Right lobe of liver (tissue), 4 donors: ENCODE measurements around the gene DDOST.

Experiments used
- CTCF ChIP-seq, 4 donors: fragments of 200-600 bp in 3 of 4; fragments of 450-650 bp in 1 of 4; IDR thresholded peaks; one replicate each; pipeline versions ENCODE4 v1.5.1 to v1.8.0; 2016 to 2022; ENCODE audit warnings: antibody characterized with exemption in 4 of 4, mild to moderate bottlenecking in 2 of 4
- POLR2A ChIP-seq: fragments of 450-650 bp; IDR thresholded peaks from one replicate; pipeline ENCODE4 v1.6.1; 2017; ENCODE audit warnings: antibody characterized with exemption, mild to moderate bottlenecking
- donor health status: DM: no; HTN: no; CAD: no.
- donor health status: DM: no; HTN: no; CAD: no.
- donor health status: DM: no; HTN: yes; CAD: no.

DNA sequence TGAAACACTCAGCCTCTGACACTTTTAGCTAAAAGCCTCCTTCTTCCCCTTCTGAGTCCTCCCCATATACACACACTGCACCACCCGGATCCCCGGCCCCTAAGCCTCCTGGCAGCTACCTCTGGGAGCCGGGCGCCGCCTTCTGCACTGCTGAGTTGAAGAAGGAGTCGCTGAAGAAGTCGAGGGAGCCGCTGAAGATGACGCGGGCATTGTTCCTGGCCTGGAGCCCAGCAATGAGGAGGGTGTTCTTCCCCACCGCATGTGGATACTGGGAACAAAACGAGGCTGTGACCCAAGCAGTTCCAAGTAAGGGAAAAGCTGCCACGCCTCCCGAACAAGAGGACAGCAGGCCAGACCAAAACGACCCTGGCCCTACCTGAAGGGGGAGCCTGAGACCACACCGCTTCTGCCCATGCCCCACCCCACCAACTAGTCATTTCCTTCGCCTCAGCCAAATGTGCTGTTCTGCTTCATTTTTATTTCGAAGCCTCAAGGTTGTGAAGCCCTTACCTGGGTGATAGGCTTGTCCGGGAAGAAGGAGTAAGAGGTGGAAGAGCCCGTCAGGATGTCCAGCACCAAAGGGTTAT is 7.0 kb downstream of the DDOST start:
- no peak for TF ChIP-seq CTCF (IDR thresholded peaks at IDR 0.05)
- TF ChIP-seq POLR2A: no peak
